Measurements from ENCODE around the gene PGLYRP1. TPM values are rescaled to one million over a fixed set of nuclear protein-coding genes. Genes with fewer than 3 reads are reported as not detected.

The PGLYRP1 gene
- polyA plus RNA-seq, 1 experiment: not detected

- TF ChIP-seq CTCF (IDR thresholded peaks at IDR 0.05; ENCODE audit: insufficient read depth, low read depth, low read length): no peak
- DNase-seq (ENCODE audit: low read depth): no peak
- ChIA-PET CTCF (no interaction called here), POLR2A (no interaction called here)
- no peaks in the 10 kb centered on the region; the same call in none of the 2 replicates for H3K27me3 ChIP-seq (ENCODE audit: control insufficient read depth, insufficient read depth, low read length)
- no peak overlapping the region for H3K4me3 ChIP-seq (ENCODE audit: low read depth, low read length)
- H3K36me3 ChIP-seq (ENCODE audit: control insufficient read depth, insufficient read depth, low read length): no peaks in the 10 kb centered on the region
These were observed 32.6 kb downstream of the PGLYRP1 start for GRCh38 chr19:45990113-45990728.

GRCh38 chr19:45985321-45985720, 37.5 kb downstream of the PGLYRP1 start:
- POLR2A ChIA-PET: no interaction called here
- CTCF ChIA-PET: interaction anchor here (1.3 kb wide), 1 partner anchor 101 kb away, joined by 3 read pairs; no protein-coding TSS in a partner anchor

GRCh38 chr19:45981350-45981749, 41.5 kb downstream of the PGLYRP1 start:
- TF ChIP-seq CTCF (IDR thresholded peaks at IDR 0.05; ENCODE audit: insufficient read depth, low read depth, low read length): no peak
- no peak overlapping the region for H3K4me3 ChIP-seq (ENCODE audit: low read depth, low read length)
- POLR2A ChIA-PET: no interaction called here
- CTCF ChIA-PET: interaction anchor here (0.9 kb wide), 1 partner anchor 13 kb away, joined by 3 read pairs; no protein-coding TSS in a partner anchor
- no peaks in the 10 kb centered on the region; the same call in 1 of the 2 replicates for H3K27me3 ChIP-seq (ENCODE audit: control insufficient read depth, insufficient read depth, low read length)
- DNase-seq (ENCODE audit: low read depth): no peak
- H3K36me3 ChIP-seq (ENCODE audit: control insufficient read depth, insufficient read depth, low read length): no peaks in the 10 kb centered on the region

More at GRCh38 chr19:45985321-45985720, 37.5 kb downstream of the PGLYRP1 start:
- DNase-seq (ENCODE audit: low read depth): no peak
- TF ChIP-seq CTCF (IDR thresholded peaks at IDR 0.05; ENCODE audit: insufficient read depth, low read depth, low read length): no peak
- Histone ChIP-seq H3K27me3 (ENCODE audit: control insufficient read depth, insufficient read depth, low read length) (no peaks in the 10 kb centered on the region; the same call in none of the 2 replicates), H3K4me3 (ENCODE audit: low read depth, low read length) (no peak overlapping the region), H3K36me3 (ENCODE audit: control insufficient read depth, insufficient read depth, low read length) (no peaks in the 10 kb centered on the region)

GRCh38 chr19:45978156-45978555, 44.7 kb downstream of the PGLYRP1 start:
- CTCF ChIA-PET: no interaction called here
- no peak for TF ChIP-seq CTCF (IDR thresholded peaks at IDR 0.05; ENCODE audit: insufficient read depth, low read depth, low read length)

GRCh38 chr19:45976178-45976577, 46.7 kb downstream of the PGLYRP1 start:
- ChIA-PET CTCF (no interaction called here), POLR2A (no interaction called here)
- Histone ChIP-seq H3K27me3 (ENCODE audit: control insufficient read depth, insufficient read depth, low read length) (peaks cover 21% of the 10 kb centered on the region), H3K36me3 (ENCODE audit: control insufficient read depth, insufficient read depth, low read length) (no peaks in the 10 kb centered on the region), H3K4me3 (ENCODE audit: low read depth, low read length) (no peak overlapping the region)
- no peak for DNase-seq (ENCODE audit: low read depth)
- TF ChIP-seq CTCF (IDR thresholded peaks at IDR 0.05; ENCODE audit: insufficient read depth, low read depth, low read length): no peak

More at GRCh38 chr19:45978156-45978555, 44.7 kb downstream of the PGLYRP1 start:
- H3K4me3 ChIP-seq (ENCODE audit: low read depth, low read length): no peak overlapping the region
- POLR2A ChIA-PET: interaction anchor here (0.6 kb wide), 1 partner anchor 206 kb away, joined by 4 read pairs; no protein-coding TSS in a partner anchor
- DNase-seq (ENCODE audit: low read depth): no peak
- H3K36me3 ChIP-seq (ENCODE audit: control insufficient read depth, insufficient read depth, low read length): no peaks in the 10 kb centered on the region
- H3K27me3 ChIP-seq (ENCODE audit: control insufficient read depth, insufficient read depth, low read length): peaks cover 7% of the 10 kb centered on the region
